GM19395 (cell line): ENCODE measurements around the gene TBC1D22A.

Source experiments
- ATAC-seq: cut with Tn5 transposase; IDR thresholded peaks from one replicate; pipeline ENCODE4 v1.9.1; 2021; ENCODE audit warnings: mild to moderate bottlenecking, moderate library complexity; ENCODE audit not compliant: unreplicated experiment

TBC1D22A gene

DNA sequence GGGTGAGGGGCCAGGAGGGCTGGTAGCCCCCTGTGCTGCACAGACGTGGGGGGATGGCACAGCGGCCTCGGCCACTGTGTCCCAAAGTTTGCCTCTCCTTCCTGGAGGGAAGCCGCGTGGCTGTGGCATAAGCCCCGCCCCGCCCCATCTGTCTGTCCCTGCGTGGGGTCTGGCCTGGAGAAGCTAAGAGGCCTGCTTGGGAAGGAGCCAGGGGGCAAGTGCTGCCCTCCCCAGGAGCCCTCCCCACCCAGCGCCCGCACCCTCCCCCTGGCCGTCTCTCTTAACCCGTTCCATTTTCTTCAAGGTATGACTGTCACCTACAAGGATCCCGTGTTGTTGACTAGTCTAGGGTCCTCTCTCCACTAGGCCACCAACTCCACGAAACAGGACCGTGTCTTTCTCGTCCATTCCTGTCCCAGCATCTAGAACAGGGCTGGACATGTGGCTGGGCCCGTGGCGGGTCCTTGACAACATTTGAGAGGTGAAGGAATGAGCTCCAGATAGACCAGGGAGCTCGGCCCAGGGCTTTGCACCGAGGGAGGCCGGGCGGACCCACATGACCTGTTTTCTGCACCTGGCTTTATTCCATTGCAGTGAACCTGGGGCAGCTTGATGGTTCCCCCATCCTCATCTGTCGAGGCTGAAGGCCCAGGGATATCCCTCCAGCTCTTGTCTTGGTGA is 428.0 kb downstream of the TBC1D22A start:
- no peak for ATAC-seq

DNA sequence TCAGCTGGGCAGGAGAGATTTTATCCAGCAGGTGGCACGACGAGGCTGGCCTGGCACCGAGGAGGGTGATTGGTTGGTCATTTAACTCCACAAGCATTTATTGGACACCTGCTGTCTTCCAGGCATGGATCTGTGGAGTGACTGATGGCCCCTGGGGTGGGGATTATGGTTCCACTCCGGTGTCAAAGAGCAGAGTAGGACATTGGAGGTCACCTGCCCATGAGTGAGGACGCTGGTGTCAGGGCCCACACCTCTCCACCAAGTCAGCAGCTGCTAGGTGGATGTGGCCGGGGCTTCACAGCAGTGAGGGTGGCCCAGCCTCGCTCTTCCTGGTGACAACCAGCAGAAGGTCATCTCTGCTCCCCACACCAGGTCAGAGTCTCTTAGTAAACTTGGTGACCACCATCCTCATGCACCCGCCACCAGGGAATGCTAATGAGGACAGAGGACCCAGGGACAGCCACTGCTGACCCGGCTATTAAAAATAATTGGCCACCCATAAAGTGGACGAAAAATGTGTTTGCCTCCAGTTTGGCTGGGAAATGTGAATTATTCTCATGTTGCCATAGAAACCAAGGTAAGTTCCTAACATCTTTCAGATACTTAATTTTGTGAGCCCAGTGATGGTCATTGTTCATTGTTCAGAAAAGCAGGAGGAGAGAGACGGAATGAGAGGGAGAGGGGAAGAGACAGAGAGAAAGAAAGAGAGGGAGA is 428.7 kb downstream of the TBC1D22A start:
- ATAC-seq: no peak

DNA sequence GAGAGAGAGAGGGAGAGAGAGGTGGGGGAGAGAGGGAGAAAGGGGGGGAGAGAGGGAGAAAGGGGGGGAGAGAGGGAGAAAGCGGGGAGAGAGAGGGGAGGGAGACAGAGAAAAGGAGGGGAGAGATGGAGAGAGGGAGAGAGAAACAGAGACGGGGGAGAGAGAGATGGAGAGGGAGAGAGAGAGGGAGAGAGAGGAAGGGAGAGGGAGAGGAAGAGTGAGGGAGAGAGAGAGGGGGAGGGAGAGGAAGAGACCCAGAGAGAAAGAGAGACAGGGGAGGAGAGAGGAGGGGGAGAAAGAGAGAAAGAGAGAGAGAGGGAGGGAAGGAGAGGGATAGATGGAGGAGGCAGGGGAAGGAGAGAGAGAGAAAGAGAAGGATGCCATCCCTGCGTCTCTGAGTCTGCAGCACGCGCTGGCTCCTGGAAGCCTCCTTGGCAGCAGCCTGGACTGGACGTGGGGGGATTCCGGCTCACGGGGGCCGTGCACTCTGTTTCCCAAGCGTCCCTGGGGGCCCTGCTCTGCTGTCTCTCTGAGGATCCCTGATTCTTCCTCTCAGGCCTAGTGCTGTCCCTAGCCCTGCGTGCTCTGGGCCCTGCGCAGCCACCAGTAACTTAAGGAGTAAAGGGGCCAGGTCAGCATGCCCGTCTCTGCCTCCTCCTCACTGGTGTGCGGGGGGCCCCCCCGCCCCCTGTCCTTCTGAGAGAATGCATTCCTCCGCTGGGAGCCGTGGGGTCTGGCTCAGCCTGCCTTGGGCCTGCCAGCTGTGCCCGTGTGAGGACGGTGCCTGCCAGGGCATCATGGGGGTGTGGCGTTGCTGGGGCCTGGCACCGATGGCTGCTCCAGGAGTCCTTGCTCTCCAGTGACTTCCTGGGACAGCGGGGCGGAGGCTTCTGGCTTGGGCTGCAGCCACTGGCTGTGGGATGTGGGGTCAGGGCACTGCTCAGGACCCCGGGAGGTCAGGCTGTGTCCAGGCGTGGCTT is 429.5 kb downstream of the TBC1D22A start:
- ATAC-seq: no peak

DNA sequence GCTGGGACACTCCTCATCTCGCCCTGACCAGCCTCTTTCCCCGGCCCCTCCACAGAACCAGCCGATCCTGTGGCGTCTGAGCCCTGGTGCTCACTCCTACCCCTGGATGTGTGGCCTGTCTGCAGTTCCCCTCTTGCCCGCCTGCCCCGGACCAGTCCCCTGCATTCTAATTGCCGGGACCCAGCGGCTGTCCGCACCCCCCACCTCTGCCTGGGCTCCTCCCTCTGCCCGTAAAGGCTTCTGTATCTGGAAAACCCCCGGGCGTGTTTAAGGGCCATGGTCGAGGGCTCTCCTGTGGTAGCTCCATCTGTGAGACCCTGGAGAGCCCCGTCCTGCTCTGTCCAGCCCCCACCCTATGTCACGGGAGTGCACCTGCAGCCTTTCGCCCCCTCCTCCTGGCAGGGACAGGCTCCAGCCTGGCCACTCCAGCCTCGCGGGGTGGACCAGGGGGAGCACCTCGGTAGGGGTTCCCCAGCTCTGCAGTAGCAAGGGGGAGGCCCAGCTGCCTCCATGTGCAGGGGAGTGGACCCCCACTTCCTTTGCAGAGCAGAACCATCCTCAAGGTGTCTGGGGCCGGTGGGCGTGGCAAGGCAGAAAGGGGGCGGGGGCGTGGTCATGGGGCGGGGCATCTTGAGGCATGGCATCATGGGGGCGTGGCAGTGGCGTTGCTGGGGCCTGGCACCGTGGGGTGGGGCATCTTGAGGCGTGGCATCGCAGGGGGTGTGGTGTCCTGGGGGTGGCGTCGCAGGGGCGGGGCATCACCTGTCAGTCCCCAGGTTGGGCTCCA is 430.4 kb downstream of the TBC1D22A start:
- no peak for ATAC-seq

DNA sequence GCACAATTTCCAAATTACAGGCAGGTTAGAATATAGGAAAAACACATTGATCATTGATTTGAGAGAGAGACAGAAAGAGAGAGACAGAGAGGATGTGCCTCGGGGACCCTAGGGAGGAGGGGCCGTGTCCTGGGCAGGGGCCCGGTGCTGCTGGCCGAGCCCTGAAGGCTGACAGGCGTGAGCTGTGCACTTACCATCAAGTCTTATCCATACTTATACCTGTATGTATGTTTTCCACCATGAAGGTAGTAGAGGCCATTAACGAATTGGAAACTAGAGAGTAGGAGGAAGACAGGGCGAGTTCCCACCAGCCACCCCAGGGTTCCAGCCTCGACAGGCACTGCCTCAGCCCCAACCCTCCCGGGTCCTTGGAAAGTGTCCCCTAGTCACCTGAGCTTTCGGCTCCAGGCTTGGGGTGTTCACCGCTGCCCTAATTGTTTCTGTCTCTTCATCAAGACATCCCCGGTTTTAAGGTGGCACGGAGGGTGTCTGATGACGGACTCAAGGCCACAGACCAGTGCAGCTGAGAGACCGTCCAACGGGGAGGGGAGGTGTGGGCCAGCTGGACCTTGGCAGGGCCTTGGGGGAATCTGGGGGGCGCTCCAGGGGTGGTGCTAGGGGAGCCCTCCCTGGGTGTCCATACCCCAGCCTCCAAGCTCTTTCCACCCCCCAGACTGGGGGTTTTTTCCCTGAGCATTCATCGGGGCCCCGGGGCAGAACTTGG is 431.3 kb downstream of the TBC1D22A start:
- ATAC-seq: no peak

DNA sequence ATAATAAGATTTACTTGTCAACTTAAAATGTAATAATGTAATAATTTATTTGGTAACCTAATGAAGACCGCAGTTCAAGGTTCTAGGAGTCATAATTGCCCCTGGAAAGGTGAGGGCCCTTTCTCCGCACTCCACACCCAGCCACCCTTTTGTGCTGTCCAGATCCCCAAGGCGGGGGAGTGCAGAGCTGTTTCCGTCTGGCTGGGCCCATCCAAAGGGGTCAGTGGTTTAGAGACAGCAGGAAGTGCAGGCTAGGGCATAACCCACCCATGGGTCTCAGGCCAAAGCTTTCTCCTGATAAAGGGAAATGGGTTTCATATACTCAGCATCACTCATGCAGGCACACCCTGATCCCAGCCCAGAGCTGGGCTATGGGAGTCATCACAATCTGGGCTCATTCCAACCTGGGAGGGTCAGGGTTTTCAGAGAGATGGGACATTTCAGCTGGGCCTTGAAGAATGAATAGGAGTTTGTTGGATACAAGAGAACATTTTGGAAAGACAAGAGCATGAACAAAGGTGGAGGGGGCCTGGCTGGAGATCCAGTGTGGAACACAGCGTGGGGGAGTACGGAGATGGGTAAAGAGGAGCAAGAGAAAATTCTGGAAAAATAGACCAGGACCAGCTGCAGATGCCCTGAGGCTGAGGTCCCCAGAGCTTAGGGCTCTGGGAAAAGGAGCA is 432.2 kb downstream of the TBC1D22A start:
- ATAC-seq: no peak

DNA sequence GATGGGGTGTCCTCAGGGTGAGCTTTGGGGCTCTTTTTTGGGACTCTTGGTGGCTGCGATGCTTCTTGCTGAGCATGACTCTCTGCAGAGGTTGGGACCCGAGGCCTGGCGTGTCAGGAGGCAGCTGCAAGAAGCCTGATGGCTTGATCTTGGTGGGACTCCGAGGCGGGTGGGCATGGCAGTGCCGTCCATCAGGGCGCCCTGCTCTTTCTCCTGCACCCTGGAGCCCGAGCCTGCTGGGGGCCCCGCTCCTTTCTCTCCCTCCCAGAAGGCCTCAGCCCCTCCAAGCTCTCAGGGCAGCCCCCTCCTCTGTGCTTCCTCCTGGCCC is 432.7 kb downstream of the TBC1D22A start:
- ATAC-seq: no peak

DNA sequence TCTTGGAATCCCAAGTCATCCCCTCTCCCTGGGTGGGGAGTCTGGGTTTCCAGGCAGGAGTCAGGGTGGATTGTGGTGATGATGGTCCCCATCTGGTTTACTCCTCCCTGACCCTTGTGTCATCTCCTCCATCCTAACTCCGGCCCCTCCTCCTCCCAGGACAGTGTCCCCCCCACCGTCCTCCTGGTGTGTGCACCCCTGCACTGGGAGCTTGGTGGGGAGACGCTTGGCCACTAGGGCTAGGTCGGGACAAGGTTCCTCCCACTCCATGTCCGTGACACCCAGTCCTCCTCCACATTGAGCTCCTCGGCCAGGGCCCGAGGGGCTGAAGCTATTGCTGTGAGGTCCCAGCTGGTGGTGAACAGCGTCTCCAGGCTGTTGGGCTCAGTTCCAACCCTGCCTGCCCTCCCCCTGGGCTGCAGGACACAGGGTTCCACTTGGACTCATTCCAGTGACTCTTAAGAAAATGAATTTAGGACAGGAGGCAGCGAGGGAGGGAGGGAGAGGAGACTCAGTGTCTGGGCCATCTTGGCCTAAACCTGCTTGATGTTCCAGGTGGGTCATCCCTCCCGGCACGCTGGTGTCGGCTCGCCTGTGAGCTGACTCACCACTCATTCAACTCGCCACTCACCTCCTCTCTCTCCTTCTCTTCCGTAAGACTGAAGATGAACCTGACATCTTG is 433.2 kb downstream of the TBC1D22A start:
- ATAC-seq: no peak

DNA sequence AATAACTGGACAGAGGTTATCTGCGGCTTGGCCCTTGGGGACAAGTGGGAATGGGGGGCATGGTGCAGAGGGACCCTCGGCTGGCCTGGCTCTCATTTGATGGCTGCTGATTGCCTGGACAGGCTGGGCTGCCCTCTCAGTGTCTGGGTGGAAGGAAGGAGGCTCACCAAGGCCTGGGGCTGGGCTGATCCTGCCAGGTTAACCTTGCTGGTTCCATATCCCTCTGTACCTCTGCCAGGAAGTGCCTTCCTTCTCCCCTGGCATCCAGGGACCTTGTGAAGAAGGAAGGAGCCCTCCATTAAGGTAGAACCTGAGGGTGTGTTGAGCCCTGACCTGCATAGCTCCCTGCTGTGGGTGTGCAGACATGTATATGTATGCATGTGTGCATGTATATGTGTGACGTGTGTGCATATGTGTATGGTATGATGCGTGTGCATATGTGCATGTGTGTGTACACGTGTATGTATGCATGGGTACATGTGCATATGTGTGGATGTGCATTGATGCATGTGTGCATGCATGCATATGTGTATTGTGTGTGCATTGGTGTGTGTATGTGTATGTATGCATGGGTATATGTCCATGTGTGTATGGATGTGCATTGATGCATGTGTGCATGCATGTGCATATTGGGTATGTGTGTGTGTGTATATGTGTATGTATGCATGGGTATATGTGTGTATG is 433.9 kb downstream of the TBC1D22A start:
- ATAC-seq: no peak

DNA sequence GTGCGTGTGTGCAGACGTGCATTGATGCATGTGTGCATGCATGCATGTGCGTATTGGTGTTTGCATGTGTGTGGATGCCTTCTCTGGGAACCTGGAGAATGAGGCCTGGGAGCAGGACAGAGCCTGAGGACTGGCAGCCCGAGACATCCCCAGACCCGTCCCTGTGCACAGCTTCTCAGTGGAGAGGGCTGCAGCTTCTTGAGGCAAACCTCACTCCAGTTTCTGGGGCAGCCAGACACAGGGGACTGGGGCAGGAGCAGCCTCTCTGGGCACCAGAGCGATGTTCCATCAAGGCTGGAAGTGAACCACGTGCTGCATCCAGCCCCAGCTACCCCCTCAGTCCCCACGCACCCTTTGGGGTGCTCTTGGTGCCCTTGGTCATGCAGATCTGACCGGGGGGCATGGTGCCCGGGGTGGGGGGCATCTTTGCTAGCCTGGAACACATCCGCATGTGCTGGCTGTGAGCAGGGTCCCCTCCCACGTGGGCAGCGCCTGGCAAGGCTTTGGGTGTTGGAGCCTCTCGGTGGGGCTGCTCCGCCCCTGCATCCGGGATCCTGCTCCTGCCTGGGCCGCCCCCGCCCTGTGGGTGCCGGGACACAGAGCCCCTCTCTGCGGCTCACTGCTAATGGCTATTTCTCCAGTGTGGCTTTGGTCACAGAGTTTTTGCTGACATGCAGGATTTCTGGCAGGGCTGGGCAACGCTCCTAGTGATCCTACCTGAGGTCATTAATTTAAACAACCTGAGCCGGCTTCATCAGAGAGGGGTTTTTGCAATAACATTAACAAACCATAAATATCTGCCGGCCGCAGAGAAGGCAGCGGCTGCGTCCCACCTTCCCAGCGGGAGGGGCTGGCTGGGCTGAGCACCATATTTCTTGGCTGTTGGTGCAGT is 434.7 kb downstream of the TBC1D22A start:
- ATAC-seq: no peak

DNA sequence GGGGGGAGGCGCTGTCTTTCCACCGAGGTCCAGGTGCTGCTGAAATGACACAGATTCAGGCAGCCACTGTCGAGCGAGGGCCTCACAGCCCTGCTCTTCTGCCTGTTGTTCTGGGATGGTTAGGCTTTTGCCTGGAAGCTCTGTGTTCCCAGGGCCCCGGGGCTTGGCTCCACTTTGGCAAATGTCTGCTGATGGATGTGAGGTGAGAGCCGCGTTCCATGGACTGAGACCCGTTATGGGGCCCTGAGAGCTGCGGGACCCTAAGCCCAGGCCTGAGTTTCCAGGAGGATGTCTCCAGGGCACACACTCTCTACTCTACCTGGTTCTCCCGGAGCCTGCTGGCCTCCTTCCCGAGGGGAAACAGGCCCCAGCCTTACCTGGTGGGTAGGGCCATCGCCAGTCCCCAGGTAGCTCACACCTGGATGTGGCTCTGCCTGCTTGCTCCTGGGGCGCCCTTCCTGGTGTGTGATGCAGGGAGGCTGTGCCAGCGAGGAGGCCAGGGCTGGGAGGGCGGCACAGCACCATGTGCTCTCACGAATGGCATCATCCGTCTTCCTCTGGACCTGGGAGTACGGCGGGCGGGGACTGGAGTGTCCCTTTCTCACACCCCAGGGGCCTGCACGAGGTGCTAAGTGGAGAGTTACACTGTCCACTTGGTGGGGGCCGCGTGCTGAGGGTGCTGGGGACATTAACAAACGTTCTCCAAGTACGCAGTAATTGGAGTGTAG is 435.5 kb downstream of the TBC1D22A start:
- ATAC-seq: no peak

DNA sequence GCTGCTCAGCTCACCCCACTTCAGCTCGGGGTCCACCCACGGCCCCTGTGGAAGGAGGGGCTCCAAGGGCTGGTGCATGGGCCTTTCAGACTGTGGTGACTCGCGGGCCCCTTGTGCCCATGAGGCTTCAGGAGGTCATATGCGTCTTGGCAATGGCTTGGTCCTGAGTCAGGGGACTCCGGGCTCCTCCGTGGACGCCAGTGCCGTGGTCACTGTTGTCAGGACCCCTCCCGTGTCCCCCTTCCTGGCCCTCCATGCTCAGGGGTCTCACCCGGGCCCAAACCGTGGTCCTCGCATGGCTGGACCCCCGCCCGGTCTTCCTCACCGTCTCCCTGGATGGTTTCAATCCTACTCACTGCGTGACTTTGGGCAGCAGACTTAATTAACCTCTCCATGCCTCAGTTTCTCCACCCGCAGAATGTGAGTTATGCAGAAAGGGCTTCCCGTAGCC is 436.4 kb downstream of the TBC1D22A start:
- ATAC-seq: no peak

DNA sequence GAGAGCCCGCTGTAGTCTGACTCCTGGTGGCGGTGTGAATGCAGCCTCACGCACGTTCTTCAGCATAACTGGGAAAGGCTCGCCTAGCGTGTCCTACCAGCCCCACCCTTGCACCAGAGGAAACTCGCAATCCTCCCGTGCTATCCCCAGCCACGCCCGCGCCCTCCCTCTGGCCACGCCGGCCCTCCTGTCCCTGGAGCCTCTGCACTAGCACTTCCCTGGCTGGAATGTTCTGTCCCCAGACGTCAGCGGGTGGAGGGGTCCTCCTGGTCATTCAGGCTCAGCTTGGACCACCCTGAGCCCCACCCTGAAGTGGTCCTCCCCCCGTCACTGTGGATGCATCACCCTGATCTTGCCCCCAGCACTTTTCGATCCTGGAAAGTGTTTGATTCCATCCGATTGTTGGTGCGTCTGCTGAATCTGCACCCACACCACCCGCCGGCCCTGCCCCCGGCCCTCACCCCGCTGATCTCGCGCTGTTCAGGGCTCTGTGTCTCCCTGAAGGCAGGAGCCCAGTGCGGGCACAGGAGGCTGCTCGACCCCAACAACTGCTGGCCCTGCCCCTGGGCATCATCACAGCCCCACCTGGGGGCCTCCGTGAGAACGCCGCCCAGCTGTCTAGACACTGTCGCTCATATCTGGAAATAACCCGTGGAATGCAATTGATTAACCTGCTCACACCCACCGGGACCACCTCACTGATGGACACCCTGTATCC is 437.0 kb downstream of the TBC1D22A start:
- no peak for ATAC-seq

DNA sequence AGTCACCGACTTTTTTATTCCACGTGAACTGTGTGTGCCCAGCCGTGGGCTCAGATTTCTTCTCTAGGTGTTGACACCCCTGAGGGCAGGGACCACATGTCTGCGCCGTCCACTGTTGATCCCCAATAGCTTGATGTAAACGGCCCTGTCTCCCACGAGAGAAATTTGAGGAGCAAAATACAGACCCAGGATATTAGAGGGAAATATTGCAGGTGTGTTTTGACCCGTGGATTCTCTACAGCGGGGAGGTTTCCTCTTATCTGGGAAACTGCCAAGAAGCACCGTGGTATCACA is 437.5 kb downstream of the TBC1D22A start:
- no peak for ATAC-seq

DNA sequence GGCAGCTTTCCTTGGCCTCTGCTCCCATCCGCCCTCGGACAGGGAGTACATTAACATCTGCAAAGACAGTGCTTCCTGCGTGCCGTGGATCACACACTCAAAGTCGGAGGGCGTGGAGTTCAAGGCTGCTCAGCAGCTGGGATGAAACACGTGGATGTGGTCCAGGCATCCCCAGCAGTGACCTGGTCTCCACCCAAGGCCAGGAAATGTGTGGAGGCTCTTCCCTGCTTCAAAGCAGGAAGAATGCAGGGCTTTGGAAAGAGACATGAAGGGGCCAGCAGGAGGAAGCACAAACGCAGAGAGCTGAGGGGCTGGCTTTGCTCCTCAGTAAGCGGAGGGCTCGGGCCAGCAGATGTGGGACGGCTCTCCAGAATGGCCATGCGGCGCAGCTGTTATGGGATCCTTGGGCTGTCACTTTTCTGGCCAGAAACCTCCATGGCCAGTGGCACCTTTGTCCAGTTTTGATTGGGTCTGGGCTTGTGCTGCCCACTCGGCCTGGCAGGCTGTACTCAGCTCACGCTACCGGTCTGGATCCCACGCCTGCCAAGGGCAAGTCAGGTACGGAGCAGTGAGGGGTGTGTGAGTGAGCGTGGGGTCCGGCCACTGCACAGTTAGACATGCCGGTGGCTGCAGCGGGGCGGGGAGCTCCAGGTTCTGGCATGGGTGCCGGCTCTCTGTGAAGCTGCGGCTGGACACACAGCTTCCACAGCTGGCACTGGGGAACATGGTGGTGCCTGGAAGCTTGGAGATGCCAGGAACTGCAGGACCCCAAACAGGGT is 438.0 kb downstream of the TBC1D22A start:
- no peak for ATAC-seq
